Cardiac fibroblast (primary cell): ENCODE results near the gene XIRP2.
A peak's percentile ranks its signal among the peaks of the same experiment; 100 is the strongest.
"Not testable (repeated sequence)": the region's sequence is repeated elsewhere in the genome, so short reads cannot be mapped to it uniquely, and the experiment has no call there.

Experiments
- DNase-seq, 2 donors: peaks; one replicate each; pipeline versions ENCODE4 v3.0.0 to v3.0.0-alpha.2; 2010; ENCODE audit warnings: low read depth in 2 of 2
- H3K4me3 ChIP-seq, 2 donors: replicated peaks in 1 of 2; 1 replicate in 1 of 2; 2 replicates in 1 of 2; pipeline ENCODE4 v1.5.1; 2011; ENCODE audit warnings: low read depth in 2 of 2, low read length in 2 of 2, mild to moderate bottlenecking in 2 of 2, moderate library complexity in 1 of 2
- CTCF ChIP-seq: IDR thresholded peaks from one replicate; pipeline ENCODE4 v1.5.1; 2011; ENCODE audit warnings: low read depth, mild to moderate bottlenecking, low read length, inconsistent platforms

The XIRP2 gene

GRCh38 chr2:167103757-167104133 lies 215.5 kb downstream of the XIRP2 start:
- H3K4me3 ChIP-seq, result no peak overlapping the region
- no peak for TF ChIP-seq CTCF
- no peak for DNase-seq

- no peak for DNase-seq
- no peak overlapping the region for H3K4me3 ChIP-seq
- TF ChIP-seq CTCF, result no peak
Measured at GRCh38 chr2:167104691-167105090, 216.4 kb downstream of the XIRP2 start.

GRCh38 chr2:167109682-167110081 lies 221.4 kb downstream of the XIRP2 start:
- not testable (repeated sequence) for H3K4me3 ChIP-seq, DNase-seq

GRCh38 chr2:167110345-167110744 lies 222.1 kb downstream of the XIRP2 start:
- TF ChIP-seq CTCF, result no peak
- H3K4me3 ChIP-seq, result no peak overlapping the region
- no peak for DNase-seq

GRCh38 chr2:167114018-167114417 lies 225.7 kb downstream of the XIRP2 start:
- no peak overlapping the region for H3K4me3 ChIP-seq
- peak; percentile 18 to 68 for DNase-seq
- TF ChIP-seq CTCF, result no peak

- no peak for TF ChIP-seq CTCF
- no peak for DNase-seq
- H3K4me3 ChIP-seq, result no peak overlapping the region
Measured at GRCh38 chr2:167115541-167115940, 227.3 kb downstream of the XIRP2 start.

- TF ChIP-seq CTCF, result no peak
- H3K4me3 ChIP-seq, result no peak overlapping the region
- DNase-seq, result no peak
Measured at GRCh38 chr2:167122389-167122788, 234.1 kb downstream of the XIRP2 start.
